NCI-H146 treated with DMSO at 0.1 percent for 48 hours (cell line): ENCODE measurements around the gene MFAP3.

Experiments
- DNase-seq: peaks from one replicate; lab custom pipeline; 2025; ENCODE audit not compliant: unreplicated experiment; lab: John Stamatoyannopoulos, UW

Gene MFAP3

DNA sequence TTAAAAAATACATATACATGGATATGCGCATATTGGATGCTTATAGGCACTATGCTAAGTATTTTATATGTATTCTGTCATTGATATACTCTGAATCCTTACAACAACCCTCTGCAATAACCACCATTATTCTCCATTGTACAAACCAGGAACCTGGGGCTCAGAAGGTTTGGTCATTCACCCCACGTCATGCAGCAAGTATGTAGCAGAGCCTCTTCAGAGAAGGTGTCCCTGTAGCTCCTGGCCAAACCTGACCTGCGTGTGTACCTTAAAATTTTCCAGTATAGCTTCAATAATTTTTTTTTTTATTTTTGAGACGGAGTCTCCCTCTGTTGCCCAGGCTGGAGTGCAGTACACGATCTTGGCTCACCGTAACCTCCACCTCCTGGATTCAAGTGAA is 51.9 kb downstream of the MFAP3 start:
- no peak for DNase-seq

DNA sequence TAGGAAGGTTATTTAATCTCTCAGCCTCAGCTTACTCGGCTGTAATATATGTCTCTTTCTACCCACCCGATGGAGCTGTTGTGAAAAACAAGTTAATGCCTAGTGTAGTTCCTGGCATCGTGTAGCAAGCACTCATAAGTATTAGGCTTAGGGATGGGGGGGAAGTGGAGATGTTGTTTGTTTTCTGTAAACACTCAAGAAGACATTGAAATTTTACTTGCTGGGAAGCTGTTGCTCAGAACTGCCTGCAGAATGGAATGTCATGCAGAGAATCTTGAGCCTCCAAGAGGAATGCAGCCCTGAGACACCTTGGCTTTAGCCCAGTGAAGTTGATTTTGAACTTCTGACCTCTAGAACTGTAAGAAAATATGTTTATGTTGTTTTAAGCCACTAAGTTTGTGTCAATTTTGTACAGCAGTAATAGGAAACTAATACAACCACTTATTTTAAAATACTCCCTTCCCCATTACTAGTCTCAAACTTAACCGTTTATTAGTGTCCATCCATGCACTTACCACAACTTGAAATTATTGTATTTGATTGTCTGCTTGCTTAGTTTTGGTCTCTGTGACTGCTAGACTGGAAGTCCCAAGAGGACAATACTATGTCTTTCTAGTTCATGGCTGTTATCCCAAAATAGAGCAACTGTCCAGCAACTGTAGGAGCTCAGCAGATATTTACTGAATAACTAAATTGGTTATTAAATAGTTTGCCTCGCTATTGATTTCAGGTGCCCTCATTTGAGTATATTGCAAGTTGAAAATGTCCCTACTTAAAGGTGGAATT is 53.8 kb downstream of the MFAP3 start:
- no peak for DNase-seq

- no peak for DNase-seq
Measured at GRCh38 chr5:154093142-154093532, 54.4 kb downstream of the MFAP3 start.

DNA sequence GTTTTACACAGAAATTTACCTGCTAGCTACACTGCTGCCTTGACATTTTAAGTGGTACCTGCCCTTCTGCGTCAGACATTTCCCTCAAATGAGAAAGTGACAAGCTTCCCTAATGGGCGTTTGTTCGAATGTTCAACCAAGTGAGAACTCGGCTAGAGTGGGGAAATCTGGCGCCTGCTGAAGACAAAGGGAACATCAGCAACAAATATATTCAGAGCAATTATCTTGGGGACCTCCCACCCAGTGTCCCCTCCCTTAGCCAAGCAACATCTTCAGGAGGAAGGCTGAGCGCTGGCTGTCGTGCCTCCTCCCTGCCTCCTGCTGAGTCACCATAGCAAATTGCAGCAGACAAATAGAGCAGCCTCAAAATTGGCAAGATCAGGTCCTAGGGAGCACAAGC is 57.1 kb downstream of the MFAP3 start:
- peak; percentile 55 for DNase-seq

- DNase-seq = no peak
Measured at GRCh38 chr5:154097031-154097430, 58.3 kb downstream of the MFAP3 start.

- DNase-seq = no peak
Measured at GRCh38 chr5:154098465-154098864, 59.7 kb downstream of the MFAP3 start.

- DNase-seq = no peak
Measured at GRCh38 chr5:154101184-154101583, 62.4 kb downstream of the MFAP3 start.

- no peak for DNase-seq
Measured at GRCh38 chr5:154103233-154103632, 64.5 kb downstream of the MFAP3 start.
